HEK293 (cell line): ENCODE measurements around the gene EIF4EBP2.

Experiments
- GLI2 ChIP-seq: fragments of 450-650 bp; formaldehyde crosslinking; IDR thresholded peaks from 2 replicates; pipeline ENCODE4; 2017; ENCODE audit warnings: missing biosample characterization, missing genetic modification characterization, low read depth, borderline replicate concordance
- KLF8 ChIP-seq: fragments of 450-650 bp; formaldehyde crosslinking; IDR thresholded peaks from 2 replicates; pipeline ENCODE4 v1.5.1; 2016; ENCODE audit warnings: missing biosample characterization, missing genetic modification characterization
- SETDB1 ChIP-seq: IDR thresholded peaks from one replicate; pipeline ENCODE4 v1.6.1; 2017; ENCODE audit warnings: mild to moderate bottlenecking, low read length, moderate library complexity, mixed read lengths; ENCODE audit not compliant: insufficient read length
- ZFHX2 ChIP-seq: fragments of 450-650 bp; formaldehyde crosslinking; conservative IDR thresholded peaks from 2 replicates; pipeline ENCODE4 v1.5.1; 2016; ENCODE audit warnings: missing biosample characterization, missing genetic modification characterization
- ZFP69B ChIP-seq: fragments of 450-650 bp; formaldehyde crosslinking; IDR thresholded peaks from 2 replicates; pipeline ENCODE4 v1.5.1; 2016; ENCODE audit warnings: missing biosample characterization, missing genetic modification characterization
- ZNF202 ChIP-seq: fragments of 450-650 bp; formaldehyde crosslinking; IDR thresholded peaks from 2 replicates; pipeline ENCODE4 v1.5.1; 2016; ENCODE audit warnings: missing biosample characterization, missing genetic modification characterization, borderline replicate concordance
- ZNF223 ChIP-seq: fragments of 450-650 bp; formaldehyde crosslinking; IDR thresholded peaks from 2 replicates; pipeline ENCODE4 v1.5.1; 2016; ENCODE audit warnings: missing biosample characterization, missing genetic modification characterization
- ZNF335 ChIP-seq: fragments of 450-650 bp; formaldehyde crosslinking; conservative IDR thresholded peaks from 2 replicates; pipeline ENCODE4 v1.5.1; 2016; ENCODE audit warnings: missing biosample characterization, missing genetic modification characterization
- ZNF391 ChIP-seq: fragments of 450-650 bp; formaldehyde crosslinking; IDR thresholded peaks from 2 replicates; pipeline ENCODE4 v1.5.1; 2016; ENCODE audit warnings: low read depth, missing biosample characterization, missing genetic modification characterization, borderline replicate concordance
- ZNF394 ChIP-seq: fragments of 450-650 bp; formaldehyde crosslinking; IDR thresholded peaks from 2 replicates; pipeline ENCODE4 v1.5.1; 2016; ENCODE audit warnings: missing biosample characterization, missing genetic modification characterization, mild to moderate bottlenecking, moderate library complexity, borderline replicate concordance
- ZNF426 ChIP-seq: fragments of 450-650 bp; formaldehyde crosslinking; IDR thresholded peaks from 2 replicates; pipeline ENCODE4 v1.5.1; 2017; ENCODE audit warnings: missing biosample characterization, missing genetic modification characterization, mild to moderate bottlenecking, inconsistent platforms, moderate library complexity
- ZNF473 ChIP-seq: fragments of 450-650 bp; formaldehyde crosslinking; IDR thresholded peaks from 2 replicates; pipeline ENCODE4 v1.5.1; 2017; ENCODE audit warnings: missing biosample characterization, missing genetic modification characterization
- ZNF558 ChIP-seq: fragments of 450-650 bp; formaldehyde crosslinking; IDR thresholded peaks from 2 replicates; pipeline ENCODE4 v1.5.1; 2016; ENCODE audit warnings: missing biosample characterization, missing genetic modification characterization
- ZNF561 ChIP-seq: fragments of 450-650 bp; IDR thresholded peaks from 2 replicates; pipeline ENCODE4 v1.5.1; 2018; ENCODE audit warnings: missing biosample characterization, missing genetic modification characterization, borderline replicate concordance
- ZNF596 ChIP-seq: fragments of 450-650 bp; IDR thresholded peaks from 2 replicates; pipeline ENCODE4 v1.5.0; 2018; ENCODE audit warnings: missing biosample characterization, mild to moderate bottlenecking, missing genetic modification characterization, moderate library complexity
- ZNF623 ChIP-seq: fragments of 450-650 bp; formaldehyde crosslinking; IDR thresholded peaks from 2 replicates; pipeline ENCODE4 v1.5.1; 2016; ENCODE audit warnings: missing biosample characterization, missing genetic modification characterization
- ZNF677 ChIP-seq: fragments of 450-650 bp; IDR thresholded peaks from 2 replicates; pipeline ENCODE4 v1.5.0; 2018; ENCODE audit warnings: missing biosample characterization, mild to moderate bottlenecking, missing genetic modification characterization, moderate library complexity
- ZNF76 ChIP-seq: fragments of 450-650 bp; formaldehyde crosslinking; IDR thresholded peaks from 2 replicates; pipeline ENCODE4; 2016; ENCODE audit warnings: low read depth, missing biosample characterization, missing genetic modification characterization, borderline replicate concordance
- ZNF785 ChIP-seq: fragments of 450-650 bp; formaldehyde crosslinking; IDR thresholded peaks from 2 replicates; pipeline ENCODE4 v1.5.1; 2016; ENCODE audit warnings: missing biosample characterization, missing genetic modification characterization
- ZSCAN30 ChIP-seq: fragments of 450-650 bp; IDR thresholded peaks from 2 replicates; pipeline ENCODE4 v1.5.1; 2018; ENCODE audit warnings: missing biosample characterization, mild to moderate bottlenecking, missing genetic modification characterization, moderate library complexity
- TF ChIP-seq, protein P1 (sequence below): fragments of 450-650 bp; formaldehyde crosslinking; IDR thresholded peaks from 2 replicates; pipeline ENCODE4 v1.5.1; 2016; ENCODE audit warnings: missing biosample characterization, missing genetic modification characterization
- TF ChIP-seq, protein P2 (sequence below): fragments of 450-650 bp; formaldehyde crosslinking; IDR thresholded peaks from 2 replicates; pipeline ENCODE4 v1.5.1; 2016; ENCODE audit warnings: missing biosample characterization, missing genetic modification characterization, borderline replicate concordance
- TF ChIP-seq, protein P3 (sequence below): fragments of 450-650 bp; formaldehyde crosslinking; IDR thresholded peaks from 2 replicates; pipeline ENCODE4 v1.5.1; 2017; ENCODE audit warnings: missing biosample characterization, missing genetic modification characterization
- TF ChIP-seq, protein P4 (sequence below): fragments of 450-650 bp; formaldehyde crosslinking; IDR thresholded peaks from 2 replicates; pipeline ENCODE4 v1.5.1; 2017; ENCODE audit warnings: missing biosample characterization, mild to moderate bottlenecking, missing genetic modification characterization, moderate library complexity
- TF ChIP-seq, protein P5 (sequence below): fragments of 450-650 bp; formaldehyde crosslinking; IDR thresholded peaks from 2 replicates; pipeline ENCODE4 v1.5.1; 2016; ENCODE audit warnings: missing biosample characterization, missing genetic modification characterization

Gene EIF4EBP2

DNA sequence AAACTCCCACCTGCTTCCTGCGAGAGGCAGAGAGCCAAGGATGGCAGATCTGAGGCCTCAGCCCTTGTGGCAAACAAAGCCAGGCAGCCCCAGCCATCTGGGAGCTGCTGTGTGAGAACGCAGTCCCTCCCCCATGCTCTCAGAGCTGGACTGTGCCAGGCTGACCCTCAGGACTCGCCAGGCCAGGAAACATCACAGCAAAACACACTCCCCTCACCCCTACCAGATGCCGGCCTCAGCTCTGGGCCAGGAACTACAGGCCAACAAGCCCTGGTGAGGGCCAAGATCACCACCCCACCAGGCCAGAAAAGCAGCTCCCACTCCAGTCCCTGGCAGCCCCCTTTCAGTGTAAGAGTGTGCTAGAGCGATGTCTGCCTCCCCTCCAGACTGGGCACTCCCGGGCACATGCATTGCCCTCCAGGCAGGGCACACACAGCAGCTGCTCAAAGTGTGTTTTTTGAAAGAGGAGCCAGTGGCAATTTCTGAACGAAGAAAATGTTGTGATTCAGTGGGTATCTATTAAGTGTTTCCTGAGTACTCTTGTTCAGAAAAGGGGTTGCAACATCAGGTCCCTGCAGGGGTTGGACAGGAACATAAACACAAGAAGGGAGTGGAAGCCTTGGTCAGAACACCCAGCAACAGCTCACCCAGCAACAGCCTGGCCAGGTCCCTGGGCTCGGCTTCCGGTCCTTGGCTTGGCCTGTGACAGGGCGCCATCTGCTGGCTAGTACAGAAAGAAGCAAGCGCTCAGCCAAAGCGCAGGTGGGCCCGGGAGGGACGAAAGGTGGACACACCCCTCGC lies 39.8 kb upstream of the EIF4EBP2 start (continued):
- TF ChIP-seq, protein P1, sequence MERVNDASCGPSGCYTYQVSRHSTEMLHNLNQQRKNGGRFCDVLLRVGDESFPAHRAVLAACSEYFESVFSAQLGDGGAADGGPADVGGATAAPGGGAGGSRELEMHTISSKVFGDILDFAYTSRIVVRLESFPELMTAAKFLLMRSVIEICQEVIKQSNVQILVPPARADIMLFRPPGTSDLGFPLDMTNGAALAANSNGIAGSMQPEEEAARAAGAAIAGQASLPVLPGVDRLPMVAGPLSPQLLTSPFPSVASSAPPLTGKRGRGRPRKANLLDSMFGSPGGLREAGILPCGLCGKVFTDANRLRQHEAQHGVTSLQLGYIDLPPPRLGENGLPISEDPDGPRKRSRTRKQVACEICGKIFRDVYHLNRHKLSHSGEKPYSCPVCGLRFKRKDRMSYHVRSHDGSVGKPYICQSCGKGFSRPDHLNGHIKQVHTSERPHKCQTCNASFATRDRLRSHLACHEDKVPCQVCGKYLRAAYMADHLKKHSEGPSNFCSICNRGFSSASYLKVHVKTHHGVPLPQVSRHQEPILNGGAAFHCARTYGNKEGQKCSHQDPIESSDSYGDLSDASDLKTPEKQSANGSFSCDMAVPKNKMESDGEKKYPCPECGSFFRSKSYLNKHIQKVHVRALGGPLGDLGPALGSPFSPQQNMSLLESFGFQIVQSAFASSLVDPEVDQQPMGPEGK: peak; percentile 44; the same call in 1 of the 2 replicates
- TF ChIP-seq SETDB1: no peak
- TF ChIP-seq ZFHX2 (tag by site-specific recombination): no peak
- TF ChIP-seq, protein P2, sequence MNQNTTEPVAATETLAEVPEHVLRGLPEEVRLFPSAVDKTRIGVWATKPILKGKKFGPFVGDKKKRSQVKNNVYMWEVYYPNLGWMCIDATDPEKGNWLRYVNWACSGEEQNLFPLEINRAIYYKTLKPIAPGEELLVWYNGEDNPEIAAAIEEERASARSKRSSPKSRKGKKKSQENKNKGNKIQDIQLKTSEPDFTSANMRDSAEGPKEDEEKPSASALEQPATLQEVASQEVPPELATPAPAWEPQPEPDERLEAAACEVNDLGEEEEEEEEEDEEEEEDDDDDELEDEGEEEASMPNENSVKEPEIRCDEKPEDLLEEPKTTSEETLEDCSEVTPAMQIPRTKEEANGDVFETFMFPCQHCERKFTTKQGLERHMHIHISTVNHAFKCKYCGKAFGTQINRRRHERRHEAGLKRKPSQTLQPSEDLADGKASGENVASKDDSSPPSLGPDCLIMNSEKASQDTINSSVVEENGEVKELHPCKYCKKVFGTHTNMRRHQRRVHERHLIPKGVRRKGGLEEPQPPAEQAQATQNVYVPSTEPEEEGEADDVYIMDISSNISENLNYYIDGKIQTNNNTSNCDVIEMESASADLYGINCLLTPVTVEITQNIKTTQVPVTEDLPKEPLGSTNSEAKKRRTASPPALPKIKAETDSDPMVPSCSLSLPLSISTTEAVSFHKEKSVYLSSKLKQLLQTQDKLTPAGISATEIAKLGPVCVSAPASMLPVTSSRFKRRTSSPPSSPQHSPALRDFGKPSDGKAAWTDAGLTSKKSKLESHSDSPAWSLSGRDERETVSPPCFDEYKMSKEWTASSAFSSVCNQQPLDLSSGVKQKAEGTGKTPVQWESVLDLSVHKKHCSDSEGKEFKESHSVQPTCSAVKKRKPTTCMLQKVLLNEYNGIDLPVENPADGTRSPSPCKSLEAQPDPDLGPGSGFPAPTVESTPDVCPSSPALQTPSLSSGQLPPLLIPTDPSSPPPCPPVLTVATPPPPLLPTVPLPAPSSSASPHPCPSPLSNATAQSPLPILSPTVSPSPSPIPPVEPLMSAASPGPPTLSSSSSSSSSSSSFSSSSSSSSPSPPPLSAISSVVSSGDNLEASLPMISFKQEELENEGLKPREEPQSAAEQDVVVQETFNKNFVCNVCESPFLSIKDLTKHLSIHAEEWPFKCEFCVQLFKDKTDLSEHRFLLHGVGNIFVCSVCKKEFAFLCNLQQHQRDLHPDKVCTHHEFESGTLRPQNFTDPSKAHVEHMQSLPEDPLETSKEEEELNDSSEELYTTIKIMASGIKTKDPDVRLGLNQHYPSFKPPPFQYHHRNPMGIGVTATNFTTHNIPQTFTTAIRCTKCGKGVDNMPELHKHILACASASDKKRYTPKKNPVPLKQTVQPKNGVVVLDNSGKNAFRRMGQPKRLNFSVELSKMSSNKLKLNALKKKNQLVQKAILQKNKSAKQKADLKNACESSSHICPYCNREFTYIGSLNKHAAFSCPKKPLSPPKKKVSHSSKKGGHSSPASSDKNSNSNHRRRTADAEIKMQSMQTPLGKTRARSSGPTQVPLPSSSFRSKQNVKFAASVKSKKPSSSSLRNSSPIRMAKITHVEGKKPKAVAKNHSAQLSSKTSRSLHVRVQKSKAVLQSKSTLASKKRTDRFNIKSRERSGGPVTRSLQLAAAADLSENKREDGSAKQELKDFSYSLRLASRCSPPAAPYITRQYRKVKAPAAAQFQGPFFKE (tag by site-specific recombination): no peak
- TF ChIP-seq ZNF202: no peak
- no peak for TF ChIP-seq ZNF623 (tag by site-specific recombination)
- TF ChIP-seq ZNF426 (tag by site-specific recombination): no peak
- peak; percentile 30; the same call in 1 of the 2 replicates for TF ChIP-seq ZNF335 (tag by site-specific recombination)
- no peak for TF ChIP-seq ZNF677
- TF ChIP-seq GLI2 (tag by site-specific recombination): no peak
- no peak for TF ChIP-seq ZNF391
- TF ChIP-seq ZNF223 (tag by site-specific recombination): no peak
- TF ChIP-seq ZNF785 (tag by site-specific recombination): no peak
- TF ChIP-seq ZNF394 (tag by site-specific recombination): peak; percentile 38; the same call in 1 of the 2 replicates
- TF ChIP-seq, protein P3, sequence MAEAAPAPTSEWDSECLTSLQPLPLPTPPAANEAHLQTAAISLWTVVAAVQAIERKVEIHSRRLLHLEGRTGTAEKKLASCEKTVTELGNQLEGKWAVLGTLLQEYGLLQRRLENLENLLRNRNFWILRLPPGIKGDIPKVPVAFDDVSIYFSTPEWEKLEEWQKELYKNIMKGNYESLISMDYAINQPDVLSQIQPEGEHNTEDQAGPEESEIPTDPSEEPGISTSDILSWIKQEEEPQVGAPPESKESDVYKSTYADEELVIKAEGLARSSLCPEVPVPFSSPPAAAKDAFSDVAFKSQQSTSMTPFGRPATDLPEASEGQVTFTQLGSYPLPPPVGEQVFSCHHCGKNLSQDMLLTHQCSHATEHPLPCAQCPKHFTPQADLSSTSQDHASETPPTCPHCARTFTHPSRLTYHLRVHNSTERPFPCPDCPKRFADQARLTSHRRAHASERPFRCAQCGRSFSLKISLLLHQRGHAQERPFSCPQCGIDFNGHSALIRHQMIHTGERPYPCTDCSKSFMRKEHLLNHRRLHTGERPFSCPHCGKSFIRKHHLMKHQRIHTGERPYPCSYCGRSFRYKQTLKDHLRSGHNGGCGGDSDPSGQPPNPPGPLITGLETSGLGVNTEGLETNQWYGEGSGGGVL (tag by site-specific recombination): no peak
- TF ChIP-seq, protein P4, sequence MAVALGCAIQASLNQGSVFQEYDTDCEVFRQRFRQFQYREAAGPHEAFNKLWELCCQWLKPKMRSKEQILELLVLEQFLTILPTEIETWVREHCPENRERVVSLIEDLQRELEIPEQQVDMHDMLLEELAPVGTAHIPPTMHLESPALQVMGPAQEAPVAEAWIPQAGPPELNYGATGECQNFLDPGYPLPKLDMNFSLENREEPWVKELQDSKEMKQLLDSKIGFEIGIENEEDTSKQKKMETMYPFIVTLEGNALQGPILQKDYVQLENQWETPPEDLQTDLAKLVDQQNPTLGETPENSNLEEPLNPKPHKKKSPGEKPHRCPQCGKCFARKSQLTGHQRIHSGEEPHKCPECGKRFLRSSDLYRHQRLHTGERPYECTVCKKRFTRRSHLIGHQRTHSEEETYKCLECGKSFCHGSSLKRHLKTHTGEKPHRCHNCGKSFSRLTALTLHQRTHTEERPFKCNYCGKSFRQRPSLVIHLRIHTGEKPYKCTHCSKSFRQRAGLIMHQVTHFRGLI: no peak
- TF ChIP-seq ZNF76 (tag by site-specific recombination): no peak
- TF ChIP-seq ZNF473 (tag by site-specific recombination): no peak
- no peak for TF ChIP-seq ZNF558
- TF ChIP-seq ZNF596 (tag by site-specific recombination): no peak
- peak; percentile 72 for TF ChIP-seq KLF8 (tag by site-specific recombination)
- TF ChIP-seq, protein P5, sequence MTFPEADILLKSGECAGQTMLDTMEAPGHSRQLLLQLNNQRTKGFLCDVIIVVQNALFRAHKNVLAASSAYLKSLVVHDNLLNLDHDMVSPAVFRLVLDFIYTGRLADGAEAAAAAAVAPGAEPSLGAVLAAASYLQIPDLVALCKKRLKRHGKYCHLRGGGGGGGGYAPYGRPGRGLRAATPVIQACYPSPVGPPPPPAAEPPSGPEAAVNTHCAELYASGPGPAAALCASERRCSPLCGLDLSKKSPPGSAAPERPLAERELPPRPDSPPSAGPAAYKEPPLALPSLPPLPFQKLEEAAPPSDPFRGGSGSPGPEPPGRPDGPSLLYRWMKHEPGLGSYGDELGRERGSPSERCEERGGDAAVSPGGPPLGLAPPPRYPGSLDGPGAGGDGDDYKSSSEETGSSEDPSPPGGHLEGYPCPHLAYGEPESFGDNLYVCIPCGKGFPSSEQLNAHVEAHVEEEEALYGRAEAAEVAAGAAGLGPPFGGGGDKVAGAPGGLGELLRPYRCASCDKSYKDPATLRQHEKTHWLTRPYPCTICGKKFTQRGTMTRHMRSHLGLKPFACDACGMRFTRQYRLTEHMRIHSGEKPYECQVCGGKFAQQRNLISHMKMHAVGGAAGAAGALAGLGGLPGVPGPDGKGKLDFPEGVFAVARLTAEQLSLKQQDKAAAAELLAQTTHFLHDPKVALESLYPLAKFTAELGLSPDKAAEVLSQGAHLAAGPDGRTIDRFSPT (tag by site-specific recombination): no peak
- TF ChIP-seq ZFP69B (tag by site-specific recombination): peak; percentile 98
- TF ChIP-seq ZNF561 (tag by site-specific recombination): no peak
- 0 out of 2 replicates have a peak, but pooled peaks have one; percentile 46 for TF ChIP-seq ZSCAN30 (tag by site-specific recombination)
